HG02870 (cell line): ENCODE data around the gene NPTN.

Experiments
- ATAC-seq: cut with Tn5 transposase; IDR thresholded peaks from one replicate; pipeline ENCODE4 v1.9.1; 2021; ENCODE audit warnings: mild to moderate bottlenecking, moderate library complexity; ENCODE audit not compliant: unreplicated experiment

NPTN gene

GRCh38 chr15:73632670-73633058 lies 525 bp downstream of the NPTN start:
- peak; percentile 2 for ATAC-seq

- no peak for ATAC-seq
These were observed 1.1 kb downstream of the NPTN start for GRCh38 chr15:73631915-73632669.

- no peak for ATAC-seq
These were observed 2.2 kb downstream of the NPTN start for GRCh38 chr15:73630921-73631362.

- no peak for ATAC-seq
These were observed 3.3 kb downstream of the NPTN start for GRCh38 chr15:73629798-73630429.

GRCh38 chr15:73628976-73629797 lies 4.0 kb downstream of the NPTN start:
- ATAC-seq: no peak

- ATAC-seq: no peak
These were observed 5.1 kb downstream of the NPTN start for GRCh38 chr15:73628102-73628501.

- ATAC-seq: no peak
These were observed 7.1 kb downstream of the NPTN start for GRCh38 chr15:73626072-73626471.

- ATAC-seq: no peak
These were observed 8.7 kb downstream of the NPTN start for GRCh38 chr15:73624530-73624929.

GRCh38 chr15:73621286-73621826 lies 11.8 kb downstream of the NPTN start:
- ATAC-seq: no peak

- no peak for ATAC-seq
These were observed 13.1 kb downstream of the NPTN start for GRCh38 chr15:73620078-73620477.

- no peak for ATAC-seq
These were observed 15.3 kb downstream of the NPTN start for GRCh38 chr15:73617913-73618312.

GRCh38 chr15:73617301-73617831 lies 15.8 kb downstream of the NPTN start:
- no peak for ATAC-seq

- ATAC-seq: no peak
These were observed 24.2 kb downstream of the NPTN start for GRCh38 chr15:73608941-73609340.

GRCh38 chr15:73608475-73608874 lies 24.7 kb downstream of the NPTN start:
- ATAC-seq: no peak

- ATAC-seq: no peak
These were observed 25.3 kb downstream of the NPTN start for GRCh38 chr15:73607843-73608242.

- ATAC-seq: no peak
These were observed 25.8 kb downstream of the NPTN start for GRCh38 chr15:73607405-73607804.

- ATAC-seq: no peak
These were observed 27.3 kb downstream of the NPTN start for GRCh38 chr15:73605759-73606436.

GRCh38 chr15:73604477-73604876 lies 28.7 kb downstream of the NPTN start:
- no peak for ATAC-seq

GRCh38 chr15:73602992-73603391 lies 30.2 kb downstream of the NPTN start:
- no peak for ATAC-seq

- ATAC-seq: no peak
These were observed 30.7 kb downstream of the NPTN start for GRCh38 chr15:73602446-73602843.
